HG03575 (cell line): Measurements from ENCODE around the gene CDX1.

ENCODE experiments used
- ATAC-seq: cut with Tn5 transposase; IDR thresholded peaks from one replicate; pipeline ENCODE4 v1.9.1; 2021; ENCODE audit not compliant: unreplicated experiment, insufficient number of reproducible peaks, low FRiP score; ENCODE audit errors: extremely low read depth

The CDX1 gene

DNA sequence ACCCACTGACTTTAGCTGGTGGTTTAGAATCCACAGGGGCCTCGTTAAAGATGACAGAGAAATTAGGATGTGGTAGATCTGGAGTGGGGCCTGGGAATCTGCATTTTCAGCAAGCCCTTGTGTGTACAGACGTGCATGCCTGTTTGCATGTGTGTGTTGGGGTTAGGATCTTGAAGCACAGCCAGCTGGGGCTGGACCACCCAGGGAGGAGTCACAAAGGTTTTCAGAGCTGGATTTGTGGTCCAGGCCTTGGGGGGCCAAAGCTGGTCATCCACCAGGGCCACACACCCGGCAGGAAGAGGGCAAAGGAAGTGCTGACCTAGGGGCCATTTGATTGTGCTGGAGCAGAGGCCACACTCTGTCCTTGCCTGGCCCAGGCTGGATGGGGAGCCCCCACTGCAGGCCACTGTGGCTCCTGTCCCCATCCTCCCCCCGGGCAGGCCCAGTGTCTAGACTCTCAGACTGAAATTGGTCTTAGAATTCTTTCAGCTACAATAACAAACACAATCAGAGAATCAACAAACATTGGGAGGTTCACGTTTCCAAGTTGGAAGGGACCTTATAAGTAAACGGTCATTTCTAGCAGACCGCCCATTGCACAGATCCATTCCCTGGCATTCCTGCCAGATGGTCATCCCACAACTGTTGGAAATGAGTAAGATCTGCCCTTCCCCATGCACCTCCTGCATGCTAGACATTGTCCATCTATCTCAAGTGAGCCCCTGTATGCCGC, 10.3 kb downstream of the CDX1 start:
- no peak for ATAC-seq

DNA sequence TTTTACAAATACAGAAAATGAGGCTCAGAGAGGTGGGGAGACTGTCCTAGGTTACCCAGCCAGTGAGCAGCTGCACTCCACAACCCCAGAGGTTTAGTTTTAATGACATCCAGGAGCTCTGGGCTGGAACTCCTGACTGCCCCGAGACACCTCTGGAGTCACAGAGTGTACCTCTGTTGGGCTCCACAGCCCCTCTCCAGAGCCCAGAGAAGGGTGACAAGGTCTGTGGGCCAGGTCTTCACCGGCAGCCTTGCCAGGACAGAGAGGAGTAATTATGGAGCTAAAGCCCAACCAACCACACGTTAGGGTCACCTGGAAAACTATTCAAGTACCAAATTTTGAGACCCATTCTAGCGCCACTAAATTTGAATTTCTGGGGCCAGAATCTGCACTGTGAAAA, 11.1 kb downstream of the CDX1 start:
- ATAC-seq, result no peak

DNA sequence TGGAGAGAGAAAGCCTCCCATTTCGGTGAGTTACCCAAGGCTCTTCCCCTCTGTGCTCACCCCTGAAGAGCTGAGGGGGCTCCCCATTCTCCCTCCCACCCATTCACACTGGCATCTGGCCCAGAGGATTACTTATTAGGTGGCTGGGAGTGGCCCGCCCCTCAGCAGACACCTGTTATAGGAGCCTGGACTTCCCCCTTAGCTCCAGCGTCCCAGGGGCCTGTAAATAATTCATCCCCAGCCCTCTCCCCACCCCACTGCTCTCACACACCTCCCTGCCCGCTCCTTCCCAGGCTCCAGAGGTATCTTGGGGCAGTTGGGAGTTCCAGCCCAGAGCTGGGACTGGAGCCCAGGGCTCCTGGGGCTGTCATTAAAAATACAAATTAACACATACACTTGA, 11.7 kb downstream of the CDX1 start:
- ATAC-seq, result no peak

DNA sequence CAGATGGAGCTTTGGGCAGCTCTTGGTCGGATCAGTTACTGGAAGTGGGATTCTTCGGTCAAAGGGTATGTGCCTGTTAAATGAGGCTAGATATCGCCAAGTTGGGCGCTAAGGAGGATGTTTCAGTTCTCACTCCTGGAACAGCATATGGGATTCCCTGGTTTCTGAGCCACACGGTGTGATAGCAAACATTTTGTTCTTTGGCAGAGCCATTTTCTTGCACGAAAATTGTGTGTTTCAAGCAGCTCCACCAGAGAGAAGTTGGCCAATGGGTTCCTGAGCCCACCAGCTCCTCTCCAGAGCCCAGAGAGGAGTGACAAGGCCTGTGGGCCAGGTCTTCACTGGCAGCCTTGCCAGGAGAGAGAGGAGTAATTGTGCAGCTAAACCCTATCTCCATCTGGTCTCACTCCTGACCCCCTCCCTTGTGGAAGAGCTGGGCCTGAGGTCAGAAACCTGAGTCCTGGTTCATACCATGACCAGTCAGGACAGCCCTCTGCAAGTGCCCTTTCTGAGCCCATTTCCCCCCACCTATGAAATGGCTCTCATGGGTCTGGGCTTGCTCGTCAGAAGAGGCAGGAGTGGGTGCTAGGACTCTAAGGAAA, 12.5 kb downstream of the CDX1 start:
- ATAC-seq, result no peak

DNA sequence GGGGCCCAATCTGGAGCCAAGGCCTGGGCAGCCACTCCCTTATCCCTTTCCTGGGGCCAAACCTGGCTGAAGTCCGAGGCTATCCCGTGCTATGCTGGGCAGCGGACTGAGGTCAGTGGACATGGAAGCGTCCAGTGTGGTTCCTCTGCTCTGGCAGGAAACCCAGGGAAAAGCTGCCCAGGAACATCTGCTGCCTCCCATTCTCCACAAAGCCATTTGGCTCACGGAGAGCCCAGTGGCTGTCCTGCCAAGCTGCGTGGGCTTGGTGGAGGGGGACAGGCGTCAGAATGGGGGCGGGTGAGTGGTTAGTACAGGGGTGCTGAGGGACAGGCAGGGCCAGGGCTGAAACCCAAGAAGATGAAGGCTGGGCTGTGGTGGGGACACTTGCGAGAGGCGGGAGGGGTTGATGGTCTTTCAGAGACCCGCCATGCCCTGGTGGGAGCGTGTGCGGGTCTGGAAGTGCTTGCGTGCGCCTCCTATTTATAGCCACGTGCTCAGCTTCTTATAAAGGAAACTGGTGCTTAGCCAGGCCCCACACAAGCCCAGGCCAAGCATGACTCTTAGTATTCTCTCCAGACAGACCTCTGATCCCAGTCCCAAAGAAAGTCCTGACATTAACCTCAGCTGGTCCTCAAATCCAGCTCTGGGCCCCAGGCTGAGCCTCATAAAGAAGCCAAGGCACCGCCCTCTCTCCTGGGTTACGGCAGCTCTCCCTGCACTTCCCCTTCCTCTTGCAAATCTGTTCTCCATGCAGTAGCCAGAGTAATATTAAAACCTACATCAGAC, 13.9 kb downstream of the CDX1 start:
- ATAC-seq, result no peak

DNA sequence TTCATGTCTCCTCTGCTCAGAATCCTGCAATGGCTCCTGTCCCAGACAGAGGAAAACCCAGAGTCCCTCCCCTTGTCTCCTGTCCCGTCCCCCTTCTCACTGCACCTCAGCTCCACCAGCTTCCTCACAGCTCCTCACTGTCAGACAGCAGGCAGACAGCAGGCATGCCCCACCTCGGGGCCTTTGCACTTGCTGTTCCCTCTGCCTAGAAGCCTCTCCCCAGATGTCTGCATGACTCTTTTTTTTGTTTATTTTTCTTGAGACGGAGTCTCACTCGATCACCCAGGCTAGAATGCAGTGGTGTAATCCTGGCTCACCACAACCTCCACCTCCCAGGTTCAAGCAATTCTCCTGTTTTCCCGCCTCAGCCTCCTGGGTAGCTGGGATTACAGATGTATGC, 14.4 kb downstream of the CDX1 start:
- no peak for ATAC-seq

DNA sequence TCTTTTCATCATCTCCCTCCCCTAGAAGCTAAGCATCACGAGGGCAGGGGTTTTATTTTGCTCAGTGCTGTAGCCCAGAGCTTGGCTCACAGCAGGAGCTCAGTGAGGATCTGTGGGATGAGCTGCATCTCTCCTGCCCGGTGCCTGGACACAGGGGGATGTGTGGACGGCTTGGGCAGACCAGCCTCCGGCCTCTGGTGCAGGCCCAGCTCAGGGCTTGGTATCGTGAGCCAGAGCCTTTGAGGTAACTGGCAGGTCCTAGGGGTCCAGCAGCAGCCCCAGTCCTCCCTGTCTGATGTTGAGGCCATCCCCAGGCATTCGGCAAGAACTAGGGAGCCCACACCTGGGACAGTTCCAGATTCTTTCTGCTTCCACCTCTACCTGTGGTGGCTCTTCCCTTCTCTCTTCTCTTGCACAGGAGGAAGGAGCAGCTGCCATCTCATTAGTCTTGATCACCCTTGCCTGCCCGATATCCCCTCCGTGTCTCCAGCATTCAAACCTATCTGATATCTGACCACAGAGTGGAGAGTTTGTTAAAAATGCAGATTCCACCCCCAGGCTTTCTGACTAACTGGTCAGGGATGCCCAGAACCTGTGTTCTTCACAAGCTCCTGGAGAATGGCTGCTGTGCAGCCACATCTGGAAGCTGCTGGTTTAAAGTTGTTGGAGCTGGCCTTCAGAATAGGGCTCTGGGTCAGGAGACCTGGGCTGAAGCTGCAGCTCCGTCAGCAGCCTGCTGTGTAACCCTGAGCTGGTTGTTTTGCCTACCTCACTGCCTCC, 15.4 kb downstream of the CDX1 start:
- no peak for ATAC-seq

DNA sequence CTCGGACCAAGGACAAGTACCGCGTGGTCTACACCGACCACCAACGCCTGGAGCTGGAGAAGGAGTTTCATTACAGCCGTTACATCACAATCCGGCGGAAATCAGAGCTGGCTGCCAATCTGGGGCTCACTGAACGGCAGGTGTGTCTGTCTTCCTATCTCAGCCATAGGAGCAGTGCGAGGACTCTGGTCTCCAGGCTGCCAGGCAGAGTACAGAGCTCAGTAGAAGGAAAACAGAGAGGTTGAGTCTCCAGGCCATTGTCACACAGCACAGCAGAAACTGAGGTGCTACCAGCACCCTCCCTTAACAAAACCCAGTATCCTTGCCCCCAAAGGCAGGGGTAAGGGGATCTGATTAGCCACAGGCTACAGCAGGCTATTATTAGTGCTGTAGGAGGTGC, 16.2 kb downstream of the CDX1 start:
- ATAC-seq, result no peak

DNA sequence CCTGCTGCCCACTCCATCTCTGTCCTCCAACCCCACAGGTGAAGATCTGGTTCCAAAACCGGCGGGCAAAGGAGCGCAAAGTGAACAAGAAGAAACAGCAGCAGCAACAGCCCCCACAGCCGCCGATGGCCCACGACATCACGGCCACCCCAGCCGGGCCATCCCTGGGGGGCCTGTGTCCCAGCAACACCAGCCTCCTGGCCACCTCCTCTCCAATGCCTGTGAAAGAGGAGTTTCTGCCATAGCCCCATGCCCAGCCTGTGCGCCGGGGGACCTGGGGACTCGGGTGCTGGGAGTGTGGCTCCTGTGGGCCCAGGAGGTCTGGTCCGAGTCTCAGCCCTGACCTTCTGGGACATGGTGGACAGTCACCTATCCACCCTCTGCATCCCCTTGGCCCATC, 16.9 kb downstream of the CDX1 start:
- no peak for ATAC-seq

DNA sequence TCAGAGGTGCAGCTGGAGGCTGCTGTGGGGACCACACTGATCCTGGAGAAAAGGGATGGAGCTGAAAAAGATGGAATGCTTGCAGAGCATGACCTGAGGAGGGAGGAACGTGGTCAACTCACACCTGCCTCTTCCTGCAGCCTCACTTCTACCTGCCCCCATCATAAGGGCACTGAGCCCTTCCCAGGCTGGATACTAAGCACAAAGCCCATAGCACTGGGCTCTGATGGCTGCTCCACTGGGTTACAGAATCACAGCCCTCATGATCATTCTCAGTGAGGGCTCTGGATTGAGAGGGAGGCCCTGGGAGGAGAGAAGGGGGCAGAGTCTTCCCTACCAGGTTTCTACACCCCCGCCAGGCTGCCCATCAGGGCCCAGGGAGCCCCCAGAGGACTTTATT, 17.4 kb downstream of the CDX1 start:
- ATAC-seq, result no peak

DNA sequence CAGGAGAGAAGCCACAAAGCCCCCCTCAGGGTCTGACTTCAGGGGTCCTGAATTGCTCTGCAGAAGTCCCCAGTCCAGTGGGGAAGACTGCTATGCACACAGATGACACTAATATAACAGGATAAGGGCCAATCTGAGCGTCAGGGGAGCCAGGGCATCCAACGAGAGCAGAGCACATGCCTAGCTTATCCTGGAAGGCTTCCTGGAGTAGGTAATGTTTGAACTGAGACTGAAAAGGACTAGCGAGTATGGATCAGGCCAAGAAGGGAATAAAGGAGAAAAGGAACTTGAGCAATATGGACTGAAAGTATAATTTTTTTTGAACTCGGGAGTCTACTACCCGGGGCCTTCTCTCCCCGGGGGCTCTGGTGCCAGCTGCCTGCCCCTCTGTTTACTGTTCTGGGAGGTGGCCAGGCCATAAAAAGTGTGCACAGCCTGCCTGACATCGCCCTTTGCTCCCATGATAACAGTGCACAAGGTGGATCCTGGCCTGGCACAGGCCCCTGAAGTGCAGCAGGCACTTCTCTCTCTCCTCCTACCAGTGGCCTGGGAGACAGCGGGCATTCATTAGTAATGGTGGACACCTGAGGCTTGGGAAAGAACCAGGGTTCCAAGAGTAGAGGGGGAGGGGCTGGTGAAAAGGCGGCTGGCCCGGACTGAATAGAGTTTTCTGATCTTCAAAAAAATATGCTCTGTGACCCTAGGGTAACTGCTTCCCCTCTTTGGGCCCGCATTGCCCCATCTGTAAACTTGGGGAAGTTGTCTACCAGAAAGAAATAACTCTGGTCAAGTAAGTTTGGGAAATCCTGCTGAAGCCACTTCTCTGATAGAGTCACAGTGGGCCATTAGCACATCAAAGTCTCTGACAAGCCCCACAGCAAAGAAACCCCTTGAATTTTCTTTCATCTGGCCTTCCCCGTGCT, 18.7 kb downstream of the CDX1 start:
- ATAC-seq, result no peak

DNA sequence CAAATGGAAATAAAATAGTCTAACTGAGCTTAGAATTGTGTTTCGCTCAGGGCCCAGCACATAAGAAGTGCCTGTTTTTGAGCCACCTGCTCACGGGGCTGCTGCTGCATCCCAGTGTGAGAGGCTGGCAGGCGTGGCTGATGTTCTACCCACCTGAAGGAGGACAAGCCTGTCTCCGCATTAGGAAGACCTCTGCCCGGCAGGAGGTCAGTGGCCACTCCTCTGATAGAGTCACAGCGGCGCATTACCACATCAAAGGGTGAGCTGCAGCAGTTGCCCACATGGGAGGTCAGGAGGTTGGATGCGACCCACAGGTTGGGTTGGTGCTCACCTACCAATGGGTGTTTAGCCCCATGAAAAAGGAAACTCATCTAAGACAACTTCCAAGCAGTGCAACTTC, 19.6 kb downstream of the CDX1 start:
- ATAC-seq, result no peak

DNA sequence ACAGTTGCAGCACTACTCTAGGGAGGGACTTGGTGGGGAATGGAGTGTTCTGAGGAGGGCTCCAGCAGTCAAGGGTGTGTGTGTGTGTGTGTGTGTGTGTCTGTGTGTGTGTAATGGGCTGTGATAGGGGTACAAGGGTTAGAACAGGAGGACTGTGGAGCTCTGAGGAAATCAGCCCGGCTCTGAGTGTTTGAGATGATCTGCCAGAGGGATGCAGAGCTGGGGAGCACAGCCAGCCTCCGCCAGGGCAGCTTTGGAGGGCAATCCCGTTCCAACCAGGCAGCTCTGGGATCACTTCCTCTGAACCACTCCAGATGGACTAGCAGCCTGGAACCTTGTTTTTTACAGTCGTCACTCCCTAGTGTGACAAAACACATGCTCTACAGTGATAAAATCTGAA, 20.3 kb downstream of the CDX1 start:
- no peak for ATAC-seq

DNA sequence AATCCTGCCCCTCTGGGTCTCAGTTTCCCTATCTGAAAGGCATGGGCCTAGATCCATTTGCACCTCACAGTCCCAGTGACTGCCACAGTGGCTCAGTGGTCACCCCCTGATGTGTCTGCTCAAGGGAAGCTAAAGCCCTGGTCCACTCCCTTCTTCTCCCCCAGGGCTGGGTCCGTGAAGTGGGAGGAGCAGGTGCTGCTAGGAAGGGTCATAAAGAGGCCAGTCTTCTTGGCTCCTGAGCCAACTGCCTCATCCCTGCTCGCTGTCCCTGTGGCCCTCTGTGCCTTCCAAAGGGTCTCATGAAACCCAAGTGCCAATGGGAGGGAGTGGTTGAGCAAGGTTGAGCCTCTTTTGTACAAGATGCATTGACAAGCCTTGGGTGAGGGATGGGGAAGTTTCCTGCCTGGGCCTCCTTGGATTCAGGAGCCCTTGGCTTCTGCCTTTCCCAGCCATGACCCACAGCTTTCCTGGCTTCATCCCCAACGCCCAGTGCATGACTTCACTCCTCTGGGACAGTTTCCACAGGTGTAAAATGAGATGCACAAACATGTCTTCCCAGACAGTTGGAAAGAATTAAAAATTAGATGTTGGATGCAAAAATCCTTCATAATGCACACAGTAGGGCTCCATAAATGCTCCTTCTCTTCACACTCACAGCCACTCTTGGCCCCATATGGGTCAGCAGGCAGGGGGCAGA, 21.7 kb downstream of the CDX1 start:
- no peak for ATAC-seq

DNA sequence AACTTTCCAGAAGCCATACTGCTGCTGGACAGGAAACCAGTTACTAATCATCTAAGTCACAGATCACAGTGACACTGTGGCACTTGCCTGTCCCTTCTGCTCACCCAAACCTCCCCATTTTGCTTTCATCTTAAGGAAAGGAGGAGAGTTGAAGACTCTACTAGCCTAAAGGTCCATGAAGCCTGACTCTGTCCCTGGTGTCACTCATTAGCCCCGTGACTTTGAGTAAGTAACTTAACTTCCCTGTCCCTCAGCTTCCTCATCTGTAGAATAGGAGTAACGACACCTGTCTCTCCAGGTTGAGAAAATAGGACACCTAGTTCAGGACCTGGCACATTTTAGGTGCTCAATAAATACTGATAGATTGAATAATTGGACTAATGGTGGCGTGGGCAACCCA, 22.7 kb downstream of the CDX1 start:
- ATAC-seq, result no peak

DNA sequence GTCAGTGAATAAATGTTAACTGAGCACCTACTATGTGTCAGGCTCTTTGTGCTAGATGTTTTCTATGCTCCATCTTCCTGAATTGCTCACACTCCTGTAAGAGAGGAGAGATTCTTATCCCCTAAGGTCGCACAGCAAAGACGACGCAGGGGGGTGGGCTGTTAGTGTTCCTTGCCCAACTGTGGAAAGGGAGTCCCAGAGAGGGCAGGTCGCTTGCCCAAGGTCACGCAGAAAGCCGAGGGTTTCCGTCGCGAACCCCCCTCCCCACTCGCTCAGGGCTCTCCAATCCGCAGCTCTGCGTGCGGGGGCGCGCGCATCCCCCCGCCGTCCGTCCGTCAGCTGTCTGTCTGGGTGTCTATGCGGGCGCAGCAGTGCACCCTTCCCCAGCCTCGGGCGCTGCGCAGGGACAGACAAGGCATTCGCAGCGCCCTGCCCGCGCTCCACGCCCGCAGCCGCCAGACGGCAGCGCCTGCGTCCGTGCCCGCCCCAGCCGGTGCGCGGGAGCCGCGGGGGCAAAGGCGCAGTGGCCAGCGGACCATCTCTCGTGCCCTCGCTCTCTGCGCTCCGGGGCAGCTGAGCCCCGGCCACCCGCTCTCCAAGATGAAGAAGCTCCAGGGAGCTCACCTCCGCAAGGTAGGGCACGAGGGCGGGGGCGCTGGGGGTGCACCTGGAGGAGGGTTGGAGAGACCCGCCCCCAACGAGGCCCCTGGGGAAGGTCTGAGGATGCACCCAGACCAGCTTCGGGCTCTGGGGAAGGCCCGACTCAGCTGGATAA, 23.3 kb downstream of the CDX1 start, which contains the start of gene SLC6A7:
SLC6A7 (plus strand) TSS at position 335 of the 775 bp plus-strand sequence; CDS start at position 601, 266 bp downstream.
- ATAC-seq, result no peak

DNA sequence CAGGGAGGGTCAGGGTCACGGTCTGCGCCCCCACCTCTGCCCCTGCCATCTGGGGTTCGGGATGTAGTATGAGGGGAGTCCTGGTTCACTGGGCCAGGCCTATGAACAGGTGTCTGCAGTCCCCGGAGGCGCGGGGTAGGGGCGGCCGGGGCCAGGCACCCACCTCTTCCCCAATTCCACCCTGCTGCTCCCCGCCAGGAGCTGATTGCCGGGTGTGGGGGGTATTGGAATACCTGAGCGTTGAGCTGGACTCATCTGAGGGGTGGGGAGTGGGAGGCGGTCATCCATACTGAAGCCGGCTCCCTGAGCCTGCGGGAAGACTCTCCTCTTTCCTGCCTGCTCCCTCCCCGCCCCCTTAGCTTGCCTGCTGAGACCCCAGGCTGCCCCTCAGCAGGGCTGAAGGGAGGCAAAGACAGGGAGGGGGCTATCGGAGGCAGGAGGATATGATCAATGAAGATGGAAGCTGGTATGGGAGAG, 24.0 kb downstream of the CDX1 start:
- no peak for ATAC-seq
